GM12878 (cell line): ENCODE results near the gene DNAJC22. TPM values are rescaled to one million over a fixed set of nuclear protein-coding genes. Genes with fewer than 3 reads are reported as not detected.

Experiments
- CHD2 ChIP-seq: IDR thresholded peaks from 2 replicates; pipeline ENCODE4 v1.6.1; 2011; ENCODE audit warnings: low read depth, low read length, improper control_type of control experiment, borderline replicate concordance
- CUX1 ChIP-seq: IDR thresholded peaks from 2 replicates; pipeline ENCODE4 v1.6.1; 2012; ENCODE audit warnings: improper control_type of control experiment, low read depth, low read length; ENCODE audit not compliant: insufficient replicate concordance
- ELK1 ChIP-seq: IDR thresholded peaks from 2 replicates; pipeline ENCODE4 v1.6.1; 2012; ENCODE audit warnings: low read depth, low read length, improper control_type of control experiment
- IRF4 ChIP-seq: IDR thresholded peaks from 2 replicates; pipeline ENCODE4 v1.6.1; 2011; ENCODE audit warnings: low read depth, low read length
- JUND ChIP-seq: IDR thresholded peaks from 2 replicates; pipeline ENCODE4 v1.6.1; 2012; ENCODE audit warnings: low read depth, mild to moderate bottlenecking, low read length, improper control_type of control experiment, moderate library complexity
- MEF2A ChIP-seq: IDR thresholded peaks from 2 replicates; pipeline ENCODE4 v1.6.1; 2011; ENCODE audit warnings: low read depth, mild to moderate bottlenecking, low read length, moderate library complexity; ENCODE audit not compliant: insufficient read depth
- MLLT1 ChIP-seq: fragments of 450-650 bp; IDR thresholded peaks from 2 replicates; pipeline ENCODE4 v1.6.1; 2016; ENCODE audit warnings: mild to moderate bottlenecking
- NFYA ChIP-seq: IDR thresholded peaks from 2 replicates; pipeline ENCODE4 v1.6.1; 2011; ENCODE audit warnings: low read depth, mild to moderate bottlenecking, low read length, improper control_type of control experiment, borderline replicate concordance
- RELB ChIP-seq: fragments of 450-650 bp; IDR thresholded peaks from 2 replicates; pipeline ENCODE4 v1.6.1; 2017; ENCODE audit warnings: low read depth, mild to moderate bottlenecking, moderate library complexity
- REST ChIP-seq: IDR thresholded peaks from 2 replicates; pipeline ENCODE4 v1.6.1; 2012; ENCODE audit warnings: mild to moderate bottlenecking, low read depth, low read length
- SRF ChIP-seq, 2 experiments: IDR thresholded peaks; 2 replicates each; pipeline ENCODE4 v1.6.1; 2011; ENCODE audit warnings: low read depth in 2 of 2, low read length in 2 of 2, mild to moderate bottlenecking in 1 of 2, moderate library complexity in 1 of 2
- WRNIP1 ChIP-seq: IDR thresholded peaks from 2 replicates; pipeline ENCODE4 v1.6.1; 2011; ENCODE audit warnings: low read depth, low read length, improper control_type of control experiment, borderline replicate concordance
- ZBED1 ChIP-seq: IDR thresholded peaks from 2 replicates; pipeline ENCODE4 v1.6.1; 2016; ENCODE audit warnings: borderline replicate concordance
- polyA plus RNA-seq, 11 experiments: library from polyadenylated mRNA; depleted of rRNA in 4 of 11; unstranded in 6 of 11; stranded (reverse) in 5 of 11; fragments of >200 nt; fragmentation: Nextera tagmentation in 4 of 11; fragmentation: Illumina TruSeq in 1 of 11; extraction: Ambion mirVana in 4 of 11; extraction: Trizol in 1 of 11; gene quantifications; 1 replicate in 1 of 11; 2 replicates in 10 of 11; pipeline versions ENCODE4 v1.2.1 to v1.2.3, GENCODE V29; 2011 to 2016; ENCODE audit warnings: inconsistent platforms in 2 of 11, missing spikeins in 2 of 11, low read depth in 1 of 11
- total RNA-seq, 4 experiments: library from RNA; depleted of rRNA in 3 of 4; stranded (reverse); fragments of >200 nt in 3 of 4; fragmentation: Illumina TruSeq in 1 of 4; extraction: Trizol in 1 of 4; gene quantifications; 2 replicates each; pipeline versions ENCODE4 v1.2.1 to v1.2.3, GENCODE V29; 2013 to 2021

Gene DNAJC22
- total and polyA plus RNA-seq, 10 of the 15 experiments (the other 5 are each of a cell fraction or from before 2014, with no cell fraction given), result 0.06 to 0.61 (median 0.13) TPM; not detected in 3

- TF ChIP-seq CUX1, result peak; percentile 80
- TF ChIP-seq CHD2, result no peak
- no peak for TF ChIP-seq JUND
- no peak for TF ChIP-seq SRF (IDR thresholded peaks at IDR 0.05; ENCODE audit: low read depth in 2 of 2, low read length in 2 of 2)
- TF ChIP-seq MLLT1, result peak; percentile 19; the same call in 1 of the 2 replicates
- TF ChIP-seq IRF4, result 0 out of 2 replicates have a peak, but pooled peaks have one; percentile 45
- TF ChIP-seq RELB, result peak; percentile 72
- TF ChIP-seq ZBED1, result no peak
- TF ChIP-seq REST, result no peak
- peak; percentile 79 for TF ChIP-seq MEF2A
- TF ChIP-seq ELK1, result no peak
- TF ChIP-seq NFYA, result no peak
- no peak for TF ChIP-seq WRNIP1
Measured at GRCh38 chr12:49369411-49370145, 22.9 kb downstream of the DNAJC22 start (continued).
